GM18909 (cell line): ENCODE results near the gene GRID1.

Experiments used
- ATAC-seq: cut with Tn5 transposase; IDR thresholded peaks from one replicate; pipeline ENCODE4 v1.9.1; 2021; ENCODE audit warnings: mild to moderate bottlenecking; ENCODE audit not compliant: unreplicated experiment, poor library complexity

GRID1 gene

GRCh38 chr10:86283466-86284287 is 82.9 kb downstream of the GRID1 start:
- ATAC-seq: no peak

- no peak for ATAC-seq
These were observed 83.7 kb downstream of the GRID1 start for GRCh38 chr10:86282664-86283465.

GRCh38 chr10:86281396-86281795 is 85.2 kb downstream of the GRID1 start:
- ATAC-seq: no peak

- no peak for ATAC-seq
These were observed 97.3 kb downstream of the GRID1 start for GRCh38 chr10:86269332-86269731.

GRCh38 chr10:86267286-86268195 is 99.1 kb downstream of the GRID1 start:
- ATAC-seq: no peak

- ATAC-seq: no peak
These were observed 100.0 kb downstream of the GRID1 start for GRCh38 chr10:86266446-86267242.

GRCh38 chr10:86265895-86266259 is 100.7 kb downstream of the GRID1 start:
- no peak for ATAC-seq

GRCh38 chr10:86265236-86265894 is 101.2 kb downstream of the GRID1 start:
- no peak for ATAC-seq

GRCh38 chr10:86264481-86265231 is 101.9 kb downstream of the GRID1 start:
- no peak for ATAC-seq

GRCh38 chr10:86263907-86264306 is 102.7 kb downstream of the GRID1 start:
- ATAC-seq: no peak

GRCh38 chr10:86263209-86263608 is 103.4 kb downstream of the GRID1 start:
- no peak for ATAC-seq

GRCh38 chr10:86262688-86263181 is 103.9 kb downstream of the GRID1 start:
- no peak for ATAC-seq

- ATAC-seq: peak; percentile 66
These were observed 104.5 kb downstream of the GRID1 start for GRCh38 chr10:86261941-86262687.

- ATAC-seq: no peak
These were observed 105.1 kb downstream of the GRID1 start for GRCh38 chr10:86261470-86261869.

GRCh38 chr10:86260564-86260963 is 106.0 kb downstream of the GRID1 start:
- ATAC-seq: no peak

GRCh38 chr10:86259901-86260562 is 106.6 kb downstream of the GRID1 start:
- ATAC-seq: no peak

- ATAC-seq: no peak
These were observed 107.7 kb downstream of the GRID1 start for GRCh38 chr10:86258941-86259340.
